Cardiac muscle cell (in vitro differentiated cells and primary cell): ENCODE results near the gene HHAT. TPM values are rescaled to one million over a fixed set of nuclear protein-coding genes. Genes with fewer than 3 reads are reported as not detected.

Experiments used
- DNase-seq, 2 donors: peaks; one replicate each; pipeline versions ENCODE4 v3.0.0 to v3.0.0-alpha.2; 2010 to 2017; ENCODE audit warnings: low read depth in 1 of 2, low spot score in 1 of 2
- H3K27ac ChIP-seq: fragments of 200-600 bp; sonication (generic); 2 replicates; pipeline ENCODE4 v1.5.1; 2016
- H3K27me3 ChIP-seq: fragments of 200-600 bp; sonication (generic); 2 replicates; pipeline ENCODE4 v1.6.0; 2016; ENCODE audit warnings: control low read depth
- H3K36me3 ChIP-seq: fragments of 200-600 bp; sonication (generic); 2 replicates; pipeline ENCODE4 v1.5.1; 2016; ENCODE audit warnings: control low read depth
- H3K4me1 ChIP-seq: fragments of 200-600 bp; sonication (generic); 2 replicates; pipeline ENCODE4 v1.8.1; 2017; ENCODE audit warnings: low read depth, mild to moderate bottlenecking, mixed run types
- H3K4me3 ChIP-seq: fragments of 200-600 bp; sonication (generic); 2 replicates; pipeline ENCODE4 v1.5.1; 2016; ENCODE audit warnings: mild to moderate bottlenecking
- H3K9me3 ChIP-seq: fragments of 200-600 bp; sonication (generic); 2 replicates; pipeline ENCODE4 v1.5.1; 2017; ENCODE audit warnings: low read depth, mild to moderate bottlenecking, control low read depth
- polyA plus RNA-seq: library from polyadenylated mRNA; unstranded; fragments of >200 nt; fragmentation: Nextera tagmentation; extraction: Ambion mirVana; gene quantifications from 2 replicates; pipeline ENCODE4 v1.2.1, GENCODE V29; 2016
- total RNA-seq: library from RNA; depleted of rRNA; stranded (reverse); fragments of >200 nt; gene quantifications from 2 replicates; pipeline ENCODE4 v1.2.3, GENCODE V29; 2016
- TF ChIP-seq, protein P1 (sequence below): IDR thresholded peaks from 2 replicates; pipeline ENCODE4 v1.5.1; 2012; ENCODE audit warnings: low read depth, mild to moderate bottlenecking, low read length

Gene HHAT
- total and polyA plus RNA-seq, 2 experiments from 2014 or later = 3.6 to 8.4 TPM

DNA sequence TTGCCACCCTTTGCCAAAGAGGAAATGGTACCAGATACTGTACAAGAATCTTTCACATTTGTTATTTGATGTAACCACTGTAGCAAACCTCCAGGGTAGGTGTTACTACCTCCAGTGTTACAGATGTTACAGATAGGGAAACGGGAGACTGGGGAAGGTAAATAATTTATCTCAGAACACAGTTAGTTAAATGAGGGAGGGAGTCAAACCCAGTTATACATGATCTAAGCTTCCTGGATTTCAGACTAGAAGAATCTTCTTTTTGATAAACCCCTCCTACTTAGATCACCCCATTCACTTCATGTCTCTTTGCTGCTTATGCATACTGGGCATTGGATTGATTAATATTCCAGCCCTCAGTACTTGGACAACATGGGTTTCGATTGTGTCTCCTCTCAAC, 276.4 kb downstream of the HHAT start:
- Histone ChIP-seq H3K27ac (no peak overlapping the region), H3K4me3 (no peak overlapping the region), H3K4me1 (peaks cover 12% of the 10 kb centered on the region), H3K27me3 (no peaks in the 10 kb centered on the region), H3K9me3 (no peaks in the 10 kb centered on the region), H3K36me3 (no peaks in the 10 kb centered on the region)
- no peak for DNase-seq
- TF ChIP-seq, protein P1, sequence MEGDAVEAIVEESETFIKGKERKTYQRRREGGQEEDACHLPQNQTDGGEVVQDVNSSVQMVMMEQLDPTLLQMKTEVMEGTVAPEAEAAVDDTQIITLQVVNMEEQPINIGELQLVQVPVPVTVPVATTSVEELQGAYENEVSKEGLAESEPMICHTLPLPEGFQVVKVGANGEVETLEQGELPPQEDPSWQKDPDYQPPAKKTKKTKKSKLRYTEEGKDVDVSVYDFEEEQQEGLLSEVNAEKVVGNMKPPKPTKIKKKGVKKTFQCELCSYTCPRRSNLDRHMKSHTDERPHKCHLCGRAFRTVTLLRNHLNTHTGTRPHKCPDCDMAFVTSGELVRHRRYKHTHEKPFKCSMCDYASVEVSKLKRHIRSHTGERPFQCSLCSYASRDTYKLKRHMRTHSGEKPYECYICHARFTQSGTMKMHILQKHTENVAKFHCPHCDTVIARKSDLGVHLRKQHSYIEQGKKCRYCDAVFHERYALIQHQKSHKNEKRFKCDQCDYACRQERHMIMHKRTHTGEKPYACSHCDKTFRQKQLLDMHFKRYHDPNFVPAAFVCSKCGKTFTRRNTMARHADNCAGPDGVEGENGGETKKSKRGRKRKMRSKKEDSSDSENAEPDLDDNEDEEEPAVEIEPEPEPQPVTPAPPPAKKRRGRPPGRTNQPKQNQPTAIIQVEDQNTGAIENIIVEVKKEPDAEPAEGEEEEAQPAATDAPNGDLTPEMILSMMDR = no peak

DNA sequence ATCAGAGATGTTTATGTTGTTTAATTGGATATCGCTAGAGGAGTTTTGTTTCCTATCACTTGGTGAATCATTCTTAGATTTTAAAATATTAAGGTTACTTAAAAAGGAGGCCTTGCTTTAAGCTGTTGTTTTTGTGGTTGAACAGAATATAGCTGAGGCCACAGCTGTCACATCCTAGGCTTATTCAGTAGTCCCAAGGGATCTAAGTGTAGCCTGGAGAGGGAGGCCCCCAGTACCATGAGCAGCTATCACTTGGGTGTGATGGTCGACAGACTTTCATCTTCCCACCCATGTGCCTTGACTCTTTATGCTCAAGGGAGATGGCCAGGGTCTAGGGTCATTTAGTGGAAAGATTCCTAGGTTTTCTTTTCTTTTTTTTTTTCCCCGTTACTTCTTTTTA, 278.7 kb downstream of the HHAT start:
- DNase-seq = no peak
- no peak overlapping the region for H3K27ac ChIP-seq
- H3K4me1 ChIP-seq = peaks cover 12% of the 10 kb centered on the region
- no peak overlapping the region for H3K4me3 ChIP-seq
- no peaks in the 10 kb centered on the region for H3K27me3 ChIP-seq
- H3K9me3 ChIP-seq = no peaks in the 10 kb centered on the region
- TF ChIP-seq, protein P1 = no peak
- no peaks in the 10 kb centered on the region for H3K36me3 ChIP-seq

DNA sequence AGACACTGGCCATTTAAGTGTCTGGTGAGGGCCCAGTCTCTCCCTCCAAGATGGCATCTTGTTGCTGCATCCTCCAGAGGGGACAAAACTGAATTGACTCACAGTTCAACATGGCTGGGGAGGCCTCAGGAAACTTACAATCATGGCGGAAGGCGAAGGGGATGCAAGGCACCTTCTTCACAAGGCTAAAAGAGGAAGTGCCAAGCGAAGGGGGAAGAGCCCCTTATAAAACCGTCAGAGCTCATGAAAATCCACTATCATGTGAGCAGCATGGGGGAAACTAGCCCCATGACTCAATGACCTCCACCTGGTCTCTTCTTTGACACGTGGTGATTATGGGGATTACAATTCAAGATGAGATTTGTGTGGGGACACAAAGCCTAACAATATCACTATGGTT, 280.1 kb downstream of the HHAT start:
- Histone ChIP-seq H3K36me3 (no peaks in the 10 kb centered on the region), H3K9me3 (no peaks in the 10 kb centered on the region), H3K27me3 (no peaks in the 10 kb centered on the region), H3K4me3 (no peak overlapping the region), H3K27ac (no peak overlapping the region), H3K4me1 (peaks cover 4% of the 10 kb centered on the region)
- no peak for DNase-seq
- TF ChIP-seq, protein P1 = no peak

DNA sequence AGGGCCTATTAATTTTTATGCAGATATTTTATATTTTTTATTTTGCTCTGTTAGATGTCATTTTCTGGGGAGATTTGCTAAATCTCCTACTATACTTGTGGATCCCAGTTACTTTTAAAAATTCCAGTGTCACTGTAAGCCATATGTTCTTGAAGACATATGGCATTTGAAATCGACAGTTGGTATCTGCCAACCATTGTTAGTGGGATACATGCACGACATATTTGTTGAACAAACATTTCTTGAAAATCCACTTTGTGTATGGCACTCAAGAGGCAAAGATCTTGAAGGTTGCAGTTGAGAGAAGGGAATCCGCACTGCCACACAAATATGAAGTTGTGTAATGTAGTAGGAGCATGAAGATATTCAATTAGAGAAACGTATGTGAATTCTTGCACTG, 287.7 kb downstream of the HHAT start:
- Histone ChIP-seq H3K36me3 (no peaks in the 10 kb centered on the region), H3K4me1 (peaks cover 2% of the 10 kb centered on the region), H3K9me3 (no peaks in the 10 kb centered on the region), H3K27me3 (no peaks in the 10 kb centered on the region), H3K4me3 (no peak overlapping the region), H3K27ac (no peak overlapping the region)
- TF ChIP-seq, protein P1 = no peak
- DNase-seq = no peak

DNA sequence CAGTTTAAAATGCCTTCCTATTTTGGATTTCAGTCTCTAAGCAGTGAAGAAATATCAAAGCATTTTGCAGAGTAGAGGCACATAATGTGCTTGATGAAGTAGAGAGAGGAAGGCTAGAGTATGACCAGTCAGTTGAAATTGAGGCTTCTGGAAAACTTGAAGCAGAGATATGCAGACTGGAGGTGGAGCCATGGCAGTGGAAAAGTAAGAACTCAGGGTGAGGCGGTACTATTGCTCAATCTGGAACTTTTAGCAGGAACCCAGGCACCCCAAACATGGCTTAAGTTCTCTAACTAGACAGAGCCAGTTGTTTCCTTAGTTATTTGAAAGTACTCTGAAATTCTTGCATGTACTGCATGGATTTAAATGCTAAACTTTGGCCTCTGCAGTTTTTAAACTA, 288.6 kb downstream of the HHAT start:
- no peaks in the 10 kb centered on the region for H3K36me3 ChIP-seq
- TF ChIP-seq, protein P1 = no peak
- H3K27ac ChIP-seq = no peak overlapping the region
- no peaks in the 10 kb centered on the region for H3K27me3 ChIP-seq
- H3K4me1 ChIP-seq = peaks cover 7% of the 10 kb centered on the region
- DNase-seq = no peak
- H3K4me3 ChIP-seq = no peak overlapping the region
- no peaks in the 10 kb centered on the region for H3K9me3 ChIP-seq

DNA sequence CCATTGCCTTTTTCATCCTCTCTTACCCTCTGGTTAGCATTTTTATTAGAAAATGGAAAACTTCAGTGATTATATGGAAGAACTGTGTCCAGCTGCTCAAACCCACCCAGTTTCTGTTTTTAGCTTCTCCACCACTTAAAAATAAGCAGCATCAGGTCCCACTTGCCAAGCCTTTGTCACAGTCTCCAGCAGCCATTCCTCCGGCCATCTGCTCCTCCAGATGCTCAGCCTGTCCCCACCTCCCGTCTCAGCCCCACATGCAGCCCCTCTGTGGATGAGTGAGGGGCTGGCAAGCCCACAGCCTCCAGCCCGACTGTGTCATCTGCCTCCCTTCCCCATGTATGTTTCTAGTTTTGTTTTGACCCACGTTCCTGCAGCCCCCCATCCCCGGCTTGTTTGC, 289.7 kb downstream of the HHAT start:
- no peak overlapping the region for H3K4me3 ChIP-seq
- DNase-seq = no peak
- no peaks in the 10 kb centered on the region for H3K9me3 ChIP-seq
- H3K27me3 ChIP-seq = no peaks in the 10 kb centered on the region
- H3K4me1 ChIP-seq = peaks cover 7% of the 10 kb centered on the region
- TF ChIP-seq, protein P1 = no peak
- no peak overlapping the region for H3K27ac ChIP-seq
- H3K36me3 ChIP-seq = no peaks in the 10 kb centered on the region
